NCI-H2029 treated with DMSO at 0.1 percent for 48 hours (cell line): Measurements from ENCODE around the gene ENTPD5.
"Not testable (repeated sequence)": the region's sequence is repeated elsewhere in the genome, so short reads cannot be mapped to it uniquely, and the experiment has no call there.

ENCODE experiments used
- DNase-seq: peaks from one replicate; lab custom pipeline; 2025; lab: John Stamatoyannopoulos, UW

Gene ENTPD5

GRCh38 chr14:74005664-74006063, 13.4 kb downstream of the ENTPD5 start:
- DNase-seq = not testable (repeated sequence)

GRCh38 chr14:73998726-73999125, 20.4 kb downstream of the ENTPD5 start:
- no peak for DNase-seq

GRCh38 chr14:73997944-73998447, 21.1 kb downstream of the ENTPD5 start:
- DNase-seq = no peak

- DNase-seq = no peak
These were observed 21.8 kb downstream of the ENTPD5 start for GRCh38 chr14:73997108-73997943.

GRCh38 chr14:73996731-73997107, 22.4 kb downstream of the ENTPD5 start:
- no peak for DNase-seq

- no peak for DNase-seq
These were observed 23.1 kb downstream of the ENTPD5 start for GRCh38 chr14:73995977-73996378.

GRCh38 chr14:73994926-73995325, 24.2 kb downstream of the ENTPD5 start:
- DNase-seq = not testable (repeated sequence)

GRCh38 chr14:73991092-73991491, 28.0 kb downstream of the ENTPD5 start:
- DNase-seq = no peak

GRCh38 chr14:73988656-73989055, 30.4 kb downstream of the ENTPD5 start:
- not testable (repeated sequence) for DNase-seq

GRCh38 chr14:73988065-73988464, 31.0 kb downstream of the ENTPD5 start:
- DNase-seq = no peak

GRCh38 chr14:73977896-73978295, 41.2 kb downstream of the ENTPD5 start:
- no peak for DNase-seq

- no peak for DNase-seq
These were observed 43.0 kb downstream of the ENTPD5 start for GRCh38 chr14:73976125-73976524.

GRCh38 chr14:73973497-73973896, 45.6 kb downstream of the ENTPD5 start:
- no peak for DNase-seq

- no peak for DNase-seq
These were observed 50.2 kb downstream of the ENTPD5 start for GRCh38 chr14:73968885-73969284.

GRCh38 chr14:73965216-73965615, 53.9 kb downstream of the ENTPD5 start:
- no peak for DNase-seq

- DNase-seq = no peak
These were observed 57.9 kb downstream of the ENTPD5 start for GRCh38 chr14:73961192-73961591.

- DNase-seq = no peak
These were observed 60.5 kb downstream of the ENTPD5 start for GRCh38 chr14:73958591-73958990.

- no peak for DNase-seq
These were observed 63.4 kb downstream of the ENTPD5 start for GRCh38 chr14:73955674-73956073.

GRCh38 chr14:73953731-73954130, 65.4 kb downstream of the ENTPD5 start:
- DNase-seq = no peak

GRCh38 chr14:73949752-73950734, 69.0 kb downstream of the ENTPD5 start, which contains the start of the genes COQ6 and FAM161B:
TSS of gene COQ6 (plus strand) at chr14:73950302. CDS start at chr14:73950333, 31 bp downstream.
TSS of gene FAM161B (minus strand) at chr14:73950094. CDS start at chr14:73950026, 68 bp downstream.
- peak; percentile 52 for DNase-seq

GRCh38 chr14:73945159-73945670, 73.9 kb downstream of the ENTPD5 start:
- no peak for DNase-seq
